Suppressor macrophage treated with lipopolysaccharide for 1 hour (primary cell): ENCODE measurements around the gene CAMKK2.
"Not testable (repeated sequence)": the region's sequence is repeated elsewhere in the genome, so short reads cannot be mapped to it uniquely, and the experiment has no call there.

Experiments
- DNase-seq, 3 donors: peaks; one replicate each; pipeline ENCODE4 v3.0.0-alpha.2; 2020 to 2022

The CAMKK2 gene

DNA sequence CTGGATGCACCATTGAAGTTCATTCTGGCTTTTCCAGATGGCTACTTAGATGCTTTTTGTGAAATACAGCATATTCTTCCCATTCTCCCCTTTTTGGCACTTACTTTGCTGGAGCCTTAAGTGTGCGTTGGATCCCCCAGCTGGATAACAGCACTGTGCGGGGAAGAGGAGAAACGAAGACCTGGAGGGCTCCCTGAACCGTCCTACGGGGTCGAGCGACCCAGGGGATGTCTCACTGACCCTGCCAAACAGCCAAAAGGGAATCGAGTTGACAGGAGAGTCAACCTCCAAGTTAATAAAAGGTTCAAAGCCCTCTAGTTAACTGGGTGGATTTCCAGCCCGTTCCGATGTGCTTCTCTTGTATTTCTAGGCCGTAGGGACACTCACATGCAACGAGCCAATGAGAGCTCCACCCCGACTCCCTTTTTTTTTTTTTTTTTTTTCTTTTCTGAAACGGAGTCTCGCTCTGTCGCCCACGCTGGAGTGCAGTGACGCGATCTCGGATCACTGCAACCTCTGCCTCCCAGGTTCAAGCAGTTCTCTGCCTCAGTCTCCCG, 1.0 kb upstream of the CAMKK2 start:
- DNase-seq = peak; percentile 74 to 75 (median 75)

DNA sequence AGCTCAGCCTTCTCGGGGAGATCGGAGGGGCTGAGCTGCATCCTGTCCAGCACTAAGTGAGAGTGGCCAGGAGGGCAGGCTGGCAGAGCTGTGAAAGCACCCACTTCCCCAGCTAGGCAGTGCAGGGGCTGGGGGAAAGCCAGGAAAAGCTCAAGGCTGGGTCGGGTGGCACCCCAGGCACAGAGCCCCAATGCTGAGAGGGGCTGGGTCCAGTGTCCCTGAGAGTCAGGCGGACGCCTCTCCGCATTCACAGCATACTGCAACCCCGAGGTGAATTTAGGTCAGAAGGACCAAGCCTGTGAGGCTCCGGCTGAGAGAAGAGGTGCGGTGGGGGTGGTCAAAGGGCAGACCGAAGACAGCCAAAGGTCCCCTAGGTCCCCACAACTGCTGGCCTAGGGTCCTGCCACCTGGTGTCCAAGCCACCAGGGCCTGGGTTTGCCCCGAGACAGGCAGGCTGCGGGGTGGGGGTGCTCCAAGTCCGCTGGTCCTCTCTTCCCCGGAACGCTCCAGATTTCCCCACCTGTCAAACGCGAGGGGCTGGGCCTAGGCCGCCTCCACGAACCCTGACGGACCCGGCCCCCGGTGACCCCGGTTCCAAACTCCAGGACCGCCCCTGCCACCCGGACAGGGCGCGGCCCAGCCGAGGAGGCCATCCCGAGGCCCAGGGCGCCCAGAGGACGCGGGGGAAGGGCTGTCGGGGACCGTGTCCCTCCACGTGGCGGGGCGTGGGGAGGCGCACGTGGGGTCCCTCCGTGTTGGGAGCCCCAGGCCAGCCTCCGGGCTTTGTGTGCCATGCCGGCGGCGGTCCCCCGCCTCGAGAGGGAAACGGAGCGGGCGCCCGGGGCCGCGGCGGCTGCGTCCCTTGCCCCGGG, 527 bp downstream of the CAMKK2 start:
- peak; percentile 59 to 82 (median 60) for DNase-seq

DNA sequence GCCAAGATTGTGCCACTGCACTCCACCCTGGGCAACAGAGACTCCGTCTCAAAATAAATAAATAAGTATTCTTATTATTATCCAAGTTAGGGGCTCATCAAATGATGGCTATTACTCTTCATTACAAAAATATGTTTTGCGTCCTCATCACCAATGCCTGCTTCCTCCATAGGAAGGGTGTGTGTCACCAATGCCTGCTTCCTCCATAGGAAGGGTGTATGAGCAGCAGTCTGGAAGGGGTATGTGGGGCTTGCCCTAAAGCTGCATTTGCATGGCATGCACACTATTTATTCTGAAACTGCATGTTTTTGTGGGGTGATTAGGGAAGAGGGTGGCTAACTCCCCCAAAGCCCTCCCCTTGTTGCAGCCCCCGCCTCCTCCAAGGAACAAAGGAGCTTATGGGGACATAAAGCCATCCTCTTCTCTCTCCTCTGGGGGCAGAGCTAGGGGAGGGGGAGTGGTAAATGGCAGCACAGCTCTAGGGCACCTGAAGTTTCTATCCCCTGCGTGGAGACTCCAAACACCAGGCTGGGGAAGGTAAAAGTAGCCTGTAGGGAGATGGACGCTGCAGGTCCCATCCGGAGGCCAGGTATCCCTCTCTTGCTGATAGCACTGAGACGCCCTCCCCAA, 1.3 kb downstream of the CAMKK2 start:
- DNase-seq = peak; percentile 64 to 73 (median 66)

DNA sequence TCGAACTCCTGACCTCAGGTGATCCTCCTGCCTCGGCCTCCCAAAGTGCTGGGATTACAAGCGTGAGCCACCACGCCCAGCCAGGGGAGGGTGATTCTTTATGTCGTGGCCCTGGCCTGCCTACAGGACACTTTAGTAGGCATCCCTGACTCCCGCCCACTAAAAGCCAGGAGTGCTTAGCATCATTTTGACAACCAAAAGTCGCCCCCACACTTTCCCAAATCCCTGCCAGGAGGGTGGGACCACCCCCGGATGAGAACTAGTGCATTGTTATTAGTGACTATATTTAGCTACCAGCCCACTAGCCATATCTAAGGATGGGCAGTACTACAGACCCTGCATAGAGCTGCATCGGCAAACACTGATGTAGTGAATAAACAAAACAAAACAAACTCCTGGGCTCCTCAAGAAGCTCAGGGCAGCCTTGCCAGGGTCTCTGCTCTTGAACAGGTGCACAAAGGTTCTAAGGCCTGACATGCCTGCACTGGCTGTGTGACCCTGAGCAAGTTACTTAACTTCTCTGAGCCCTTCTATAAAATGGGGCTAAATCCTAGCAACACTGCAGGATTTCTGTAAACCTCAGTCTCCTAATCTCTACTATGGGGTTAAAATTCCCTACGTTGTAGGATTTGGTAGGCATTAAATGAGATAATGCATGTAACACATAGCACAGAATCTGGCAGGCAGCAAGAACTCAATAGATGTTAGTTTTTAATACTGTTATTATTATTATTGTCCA, 2.2 kb downstream of the CAMKK2 start:
- no peak for DNase-seq

DNA sequence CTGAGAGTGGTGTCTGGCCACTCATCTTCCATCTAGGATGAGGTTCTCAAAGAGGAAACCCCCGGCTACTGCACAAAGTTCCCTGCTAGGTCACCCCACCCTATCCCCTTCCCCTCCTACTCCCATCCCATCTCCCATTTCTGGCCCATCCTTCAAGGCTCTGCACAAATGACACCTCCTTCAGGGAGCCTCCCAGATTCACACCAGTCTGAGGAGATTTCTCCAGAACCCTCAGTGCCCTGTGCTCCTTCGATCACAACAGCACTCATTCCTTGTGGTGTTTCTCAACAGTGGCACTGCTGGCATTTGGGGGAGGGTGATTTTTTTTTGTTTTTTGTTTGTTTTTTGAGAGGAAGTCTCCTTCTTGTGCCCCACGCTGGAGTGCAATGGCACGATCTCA, 2.9 kb downstream of the CAMKK2 start:
- peak; percentile 24 to 47 (median 33) for DNase-seq

DNA sequence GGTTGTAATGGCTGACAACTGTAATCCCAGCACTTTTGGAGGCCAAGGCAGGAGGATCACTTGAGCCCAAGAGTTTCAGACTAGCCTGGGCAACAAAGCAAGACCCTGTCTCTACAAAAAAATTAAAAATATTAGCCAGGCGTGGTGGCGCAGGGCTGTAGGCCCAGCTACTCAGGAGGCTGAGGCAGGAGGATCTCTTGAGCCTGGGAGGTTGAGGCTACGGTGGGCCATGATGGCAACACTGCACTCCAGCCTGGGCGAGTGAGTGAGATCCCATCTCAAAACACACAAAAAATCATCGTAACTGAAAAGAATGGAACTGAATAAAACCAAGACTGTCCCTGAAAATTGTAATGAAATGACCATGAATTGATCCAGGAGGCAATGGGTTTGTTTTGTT, 6.1 kb downstream of the CAMKK2 start:
- DNase-seq = no peak

DNA sequence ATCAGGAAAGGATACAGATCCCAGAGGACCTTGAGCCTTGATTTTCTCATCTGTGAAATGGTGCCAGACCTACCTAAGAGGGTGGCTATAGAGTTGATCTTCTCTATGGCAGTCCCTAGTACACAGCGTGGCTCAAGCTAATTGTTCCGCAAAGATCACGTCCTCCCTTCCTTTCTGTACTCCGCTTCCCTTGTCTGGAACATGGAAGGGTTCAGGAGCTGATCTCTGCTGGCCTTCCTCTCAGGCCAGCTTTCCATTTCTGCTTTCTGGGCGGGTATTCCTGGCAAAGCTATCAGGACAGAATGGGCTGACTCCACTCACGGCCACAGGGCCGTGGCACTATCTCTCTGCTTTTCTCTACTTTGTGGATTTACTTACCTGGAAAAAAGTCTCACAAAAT, 6.5 kb downstream of the CAMKK2 start:
- DNase-seq = no peak

DNA sequence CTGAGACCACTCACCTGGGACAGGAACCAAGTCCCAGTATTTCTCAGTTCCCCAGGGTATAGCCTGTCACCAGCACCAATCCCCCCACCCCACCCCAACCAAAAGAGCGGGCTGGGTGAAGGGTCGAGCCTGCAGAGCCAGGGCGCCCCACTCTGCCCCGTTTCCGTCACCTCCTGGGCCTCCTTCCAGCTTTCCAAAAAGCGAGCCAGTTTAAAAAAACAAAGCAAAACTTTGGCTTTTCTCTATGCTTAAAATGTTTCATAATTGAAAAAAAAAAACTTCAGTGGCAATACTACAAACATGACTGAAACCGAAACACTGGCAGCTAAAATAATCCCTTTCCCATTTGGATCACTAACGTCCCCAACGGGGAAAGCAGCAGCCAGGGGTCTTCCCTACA, 7.5 kb downstream of the CAMKK2 start:
- DNase-seq = no peak

DNA sequence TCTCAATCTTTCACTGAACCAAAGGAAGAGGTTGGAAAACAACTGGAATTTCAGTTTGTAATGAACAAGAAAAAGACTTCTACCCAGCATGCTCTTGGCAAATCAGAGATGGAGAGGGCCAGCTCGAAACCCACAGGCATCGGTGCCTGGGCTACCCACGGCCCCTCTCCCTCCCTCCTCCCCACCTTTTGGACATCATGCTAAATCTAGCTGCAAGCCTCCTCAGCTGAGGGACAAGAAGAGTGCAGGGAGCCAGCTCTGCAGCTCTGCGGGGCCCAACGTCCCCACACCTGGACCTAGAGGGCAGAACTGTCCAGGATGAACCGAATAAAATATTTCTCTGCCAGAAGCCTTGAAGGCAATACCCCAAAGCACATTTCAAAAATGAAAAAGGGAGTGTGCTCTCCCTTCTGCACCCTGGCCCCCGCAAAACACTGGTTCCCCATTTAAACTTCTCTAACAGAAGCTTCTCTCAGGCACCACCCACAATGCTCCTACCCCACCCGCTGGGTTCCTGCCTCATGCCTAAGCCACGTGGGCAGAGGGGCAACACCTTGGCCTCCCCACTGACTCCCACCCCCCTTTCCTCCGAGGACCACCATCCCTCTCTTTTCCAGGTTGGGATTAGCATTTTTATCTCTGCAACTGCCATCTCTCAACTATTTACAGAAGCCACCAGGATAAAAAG, 8.2 kb downstream of the CAMKK2 start:
- peak; percentile 59 to 70 (median 64) for DNase-seq

DNA sequence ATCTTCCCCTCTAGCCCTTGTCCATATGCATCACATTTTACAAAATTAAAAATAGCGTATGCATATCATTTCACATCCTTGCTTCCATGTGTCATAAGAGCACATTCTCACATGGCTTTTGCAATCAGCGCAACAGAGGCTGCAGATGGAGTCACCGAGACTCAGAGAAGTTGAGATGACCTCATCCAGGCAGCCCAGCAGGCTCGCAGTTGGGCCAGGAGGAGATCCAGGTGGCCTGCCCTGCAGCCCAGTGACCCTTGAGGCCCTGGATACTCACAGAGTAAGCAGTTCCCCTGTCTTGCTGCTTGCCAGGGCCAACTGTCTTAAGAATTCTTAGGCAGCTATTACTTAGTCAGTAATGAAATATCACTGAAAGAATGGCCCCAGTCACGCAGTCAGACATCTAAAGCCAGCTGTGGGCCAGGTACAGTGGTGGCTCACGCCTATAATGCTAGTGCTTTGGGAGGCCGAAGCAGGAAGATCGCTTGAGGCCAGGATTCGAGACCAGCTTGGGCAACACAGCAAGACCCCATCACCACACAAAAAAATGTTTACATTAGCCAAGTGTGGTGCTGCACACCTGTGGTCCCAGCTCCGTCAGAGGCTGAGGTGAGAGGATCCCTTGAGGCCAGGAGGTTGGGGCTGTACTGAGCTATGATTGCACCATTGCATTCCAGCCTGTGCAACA, 9.1 kb downstream of the CAMKK2 start:
- peak; percentile 82 to 93 (median 88) for DNase-seq

DNA sequence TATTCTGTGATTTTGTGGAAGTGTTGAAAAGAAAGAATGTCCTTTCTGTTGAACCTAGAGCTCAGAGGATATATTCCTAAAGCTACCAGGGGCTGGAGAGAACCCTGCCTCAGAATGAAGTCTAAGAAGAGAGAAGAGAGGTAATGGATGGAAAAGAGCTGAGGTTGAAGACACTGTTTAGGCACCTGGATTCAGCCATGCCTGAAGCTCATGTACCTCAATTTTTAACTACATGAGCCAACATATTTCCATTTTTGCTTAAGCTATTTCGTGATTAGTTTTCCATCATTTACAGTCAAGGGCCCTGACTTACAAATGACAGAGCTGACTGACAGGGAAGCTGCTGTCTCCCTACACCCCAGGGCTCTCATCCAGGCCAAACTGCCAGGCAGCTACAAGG, 10.7 kb downstream of the CAMKK2 start:
- no peak for DNase-seq

DNA sequence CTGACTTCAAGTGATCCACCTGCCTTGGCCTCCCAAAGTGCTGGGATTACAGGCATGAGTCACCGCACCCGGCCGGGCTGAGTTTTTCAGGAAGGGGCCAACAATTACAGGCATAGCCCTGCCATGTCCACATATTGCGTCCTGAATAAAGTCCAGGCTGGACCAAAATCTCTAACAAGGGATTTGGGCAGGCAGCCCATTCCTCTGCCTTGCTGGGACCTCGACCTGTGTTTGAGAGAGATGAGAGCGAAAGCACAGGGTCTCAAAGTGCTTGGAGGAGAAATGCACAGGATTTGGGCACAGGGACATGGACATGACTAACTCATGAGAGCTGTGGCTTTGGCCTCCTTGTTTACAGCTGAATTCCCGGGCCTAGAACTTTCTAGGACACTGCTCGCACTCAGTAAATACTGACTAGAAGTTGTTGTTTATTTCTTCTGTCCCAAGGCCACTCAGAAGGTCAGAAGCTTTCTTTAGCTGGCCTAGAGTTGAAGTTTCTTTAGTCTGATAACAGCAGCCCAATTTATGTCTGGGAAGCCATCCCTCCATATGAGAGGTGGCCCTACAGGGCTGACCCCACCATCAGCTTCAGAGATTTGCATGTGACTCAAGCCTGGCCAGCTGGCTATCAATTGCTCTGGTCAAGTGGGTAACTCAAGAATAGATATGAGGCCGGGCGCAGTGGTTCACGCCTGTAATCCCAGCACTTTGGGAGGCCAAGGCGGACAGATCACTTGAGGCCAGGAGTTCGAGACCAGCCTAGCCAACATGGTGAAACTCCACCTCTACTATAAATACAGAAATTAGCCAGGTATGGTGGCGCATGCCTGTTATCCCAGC, 11.7 kb downstream of the CAMKK2 start:
- no peak for DNase-seq

DNA sequence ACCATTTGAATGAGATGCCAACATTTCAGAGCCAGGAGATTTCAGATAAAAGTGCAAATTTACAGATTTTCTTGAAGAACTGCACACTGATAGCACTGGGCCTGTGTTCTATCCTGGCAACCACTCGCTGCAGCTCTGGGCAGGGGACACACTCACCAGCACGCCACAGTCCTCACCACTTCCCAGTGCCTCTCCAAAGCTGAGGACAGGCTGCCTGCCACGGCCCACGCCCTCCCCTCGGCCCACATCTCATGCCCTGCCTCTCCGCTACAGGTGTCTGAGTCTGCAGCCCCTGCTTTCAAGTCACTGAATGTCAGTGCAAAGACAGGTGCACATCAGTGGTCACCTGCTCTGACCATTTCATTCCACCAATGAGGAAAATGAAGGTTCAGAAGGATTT, 12.7 kb downstream of the CAMKK2 start:
- no peak for DNase-seq

DNA sequence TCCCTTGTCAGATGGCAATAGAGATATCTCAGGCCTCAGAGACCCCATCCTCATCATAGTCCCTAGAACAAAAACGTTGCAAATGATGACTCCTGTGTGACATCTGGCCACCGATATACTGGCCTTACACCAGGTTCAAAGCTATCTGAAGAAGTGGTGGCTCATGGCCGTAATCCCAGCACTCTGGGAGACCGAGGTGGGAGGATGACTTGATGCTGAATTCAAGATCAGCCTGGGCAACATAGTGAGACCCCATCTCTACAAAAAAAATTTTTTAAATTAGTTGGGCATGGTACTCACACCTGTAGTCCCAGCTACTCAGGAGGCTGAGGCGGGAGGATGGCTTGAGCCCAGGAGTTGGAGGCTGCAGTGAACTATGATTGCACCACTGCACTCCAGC, 13.1 kb downstream of the CAMKK2 start:
- DNase-seq = peak in 1 of 3 donors; percentile 10

DNA sequence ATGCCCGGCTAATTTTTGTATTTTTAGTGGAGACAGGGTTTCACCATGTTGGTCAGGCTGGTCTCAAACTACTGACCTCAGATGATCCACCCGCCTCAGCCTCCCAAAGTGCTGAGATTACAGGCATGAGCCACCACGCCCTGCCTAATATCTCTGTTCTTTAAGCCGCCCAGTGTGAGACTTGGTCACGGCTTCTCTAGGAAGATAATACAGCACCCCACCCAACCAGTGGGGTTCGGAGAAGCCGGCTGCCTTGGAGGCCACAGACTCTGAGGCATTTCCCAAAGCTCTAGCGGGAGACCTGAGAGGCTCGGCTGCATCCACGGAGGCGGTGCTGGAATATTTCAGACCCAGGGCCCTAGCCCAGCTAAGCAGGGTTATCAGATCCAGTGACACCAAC, 13.6 kb downstream of the CAMKK2 start:
- peak in 1 of 3 donors; percentile 11 for DNase-seq

DNA sequence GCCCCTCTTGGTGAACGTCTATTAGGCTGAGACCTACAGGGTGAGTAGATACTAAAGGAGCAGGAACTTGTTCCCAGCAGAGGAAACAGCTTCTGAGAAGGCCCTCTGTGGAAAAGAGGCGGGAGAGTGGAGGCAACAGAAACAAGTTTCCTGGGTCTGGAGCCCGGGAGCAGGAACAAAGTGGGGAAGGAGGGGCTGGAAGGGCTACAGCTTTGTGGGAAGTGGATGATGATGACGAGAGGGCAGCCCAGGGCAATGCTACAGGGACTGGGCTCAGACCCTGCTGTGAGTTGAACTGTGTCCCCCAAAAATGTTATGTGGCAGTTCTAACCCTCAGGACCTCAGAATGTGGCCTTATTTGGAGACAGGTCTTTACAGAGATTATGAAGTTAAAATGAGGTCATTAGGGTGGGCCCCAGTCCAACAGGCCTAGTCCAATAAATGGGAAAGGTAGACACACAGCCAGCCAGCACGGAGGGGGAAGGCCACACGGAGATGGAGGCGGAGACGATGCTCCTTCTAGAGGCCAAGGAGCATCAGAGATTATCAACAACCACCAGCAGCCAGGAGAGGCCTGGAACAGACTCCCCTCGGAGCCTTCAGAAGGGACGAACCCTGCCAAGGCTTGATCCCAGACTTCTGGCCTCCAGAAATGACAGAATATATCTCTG, 14.3 kb downstream of the CAMKK2 start:
- DNase-seq = no peak

DNA sequence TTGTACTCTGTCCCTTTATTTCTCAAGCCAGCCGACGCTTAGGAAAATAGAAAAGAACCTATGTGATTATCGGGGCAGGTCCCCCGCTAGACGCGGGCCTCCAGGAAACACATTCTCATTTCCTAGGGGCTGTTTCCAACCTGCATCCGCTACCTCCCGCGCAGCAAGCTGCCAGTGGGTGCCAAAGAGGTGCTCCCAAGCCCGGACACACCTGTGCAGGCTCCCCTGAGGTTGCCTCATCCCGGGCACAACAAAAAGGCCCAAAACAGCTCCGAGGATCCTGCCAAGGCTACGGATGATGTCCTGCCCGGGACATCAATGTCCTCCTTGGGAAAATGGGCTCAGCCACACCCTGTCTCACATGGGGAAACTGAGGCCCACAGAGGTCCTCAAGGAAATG, 15.4 kb downstream of the CAMKK2 start:
- DNase-seq = not testable (repeated sequence)

DNA sequence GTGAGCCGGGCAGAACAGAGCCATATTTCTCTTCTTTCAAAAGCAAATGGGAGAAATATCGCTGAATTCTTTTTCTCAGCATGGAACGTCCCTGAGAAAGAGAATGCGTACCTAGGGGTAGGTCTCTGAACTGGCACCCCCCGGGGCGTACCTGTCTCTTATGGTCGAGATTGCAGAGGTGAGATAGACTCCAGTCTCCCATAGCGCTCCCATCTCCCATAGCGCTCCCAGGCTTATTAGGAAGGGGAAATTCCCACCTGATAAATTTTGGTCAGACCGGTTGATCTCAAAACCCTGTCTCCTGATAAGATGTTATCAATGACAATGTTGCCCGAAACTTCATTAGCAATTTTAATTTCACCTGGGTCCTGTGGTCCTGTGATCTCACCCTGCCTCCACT, 16.0 kb downstream of the CAMKK2 start:
- not testable (repeated sequence) for DNase-seq

DNA sequence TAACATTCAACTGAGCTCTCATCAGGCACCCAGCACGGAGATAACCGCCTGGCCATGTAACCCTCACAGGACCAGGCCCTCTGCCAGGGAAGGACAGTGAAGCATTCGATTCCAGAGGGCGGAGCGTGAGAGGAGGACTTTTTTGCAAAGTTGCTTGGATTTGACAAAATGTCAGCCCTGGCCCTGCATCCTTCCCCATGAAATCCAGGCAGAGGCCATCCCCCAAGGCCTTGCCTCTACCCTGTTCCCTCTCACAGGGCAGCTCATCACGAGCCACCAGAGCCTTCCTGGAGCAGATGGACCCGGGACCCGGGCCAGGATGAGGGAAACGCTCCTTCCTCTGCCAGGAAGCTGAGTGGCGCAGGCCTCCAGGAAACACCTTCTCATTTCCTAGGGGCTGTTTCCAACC, 17.0 kb downstream of the CAMKK2 start:
- DNase-seq = no peak

DNA sequence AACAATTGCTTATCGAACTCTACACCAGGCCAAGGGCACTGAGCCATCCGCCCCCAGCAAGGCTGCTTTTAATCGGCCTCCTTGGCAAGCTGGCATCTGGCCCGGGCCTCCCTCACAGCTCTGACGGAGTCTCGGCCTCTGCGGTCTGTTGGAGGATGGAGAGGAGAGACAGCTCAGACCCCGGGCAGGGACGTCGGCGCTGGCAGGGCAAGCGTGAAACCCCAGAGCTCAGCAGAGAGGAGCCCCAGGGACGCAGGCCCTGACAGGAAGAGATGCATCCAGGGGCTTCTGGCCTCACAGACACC, 17.5 kb downstream of the CAMKK2 start:
- DNase-seq = peak in 1 of 3 donors; percentile 47
